HepG2 (cell line): ENCODE results near the gene DEPDC5. TPM values are rescaled to one million over a fixed set of nuclear protein-coding genes. Genes with fewer than 3 reads are reported as not detected.

Experiments
- AFF4 ChIP-seq: sonication (generic); formaldehyde crosslinking; IDR thresholded peaks from 2 replicates; pipeline ENCODE4 v1.4.0; 2020; ENCODE audit warnings: missing genetic modification reagents
- AHR ChIP-seq: IDR thresholded peaks from 2 replicates; pipeline ENCODE4 v1.6.1; 2018; ENCODE audit warnings: missing genetic modification reagents, missing compliant biosample characterization
- AKAP8 ChIP-seq: sonication (generic); formaldehyde crosslinking; IDR thresholded peaks from 2 replicates; pipeline ENCODE4 v1.5.1; 2020; ENCODE audit warnings: mild to moderate bottlenecking, missing genetic modification reagents
- BRD4 ChIP-seq: sonication (generic); formaldehyde crosslinking; IDR thresholded peaks from 2 replicates; pipeline ENCODE4 v1.4.0; 2020; ENCODE audit warnings: missing genetic modification reagents
- FOSL1 ChIP-seq: sonication (generic); formaldehyde crosslinking; IDR thresholded peaks from 2 replicates; pipeline ENCODE4 v1.9.0; 2021; ENCODE audit warnings: missing genetic modification reagents, borderline replicate concordance
- HMGXB4 ChIP-seq, 2 experiments: sonication (generic) in 1 of 2; formaldehyde crosslinking in 1 of 2; IDR thresholded peaks; 2 replicates each; pipeline versions ENCODE4 v1.4.0 to v1.6.1; 2018 to 2020; ENCODE audit warnings: missing genetic modification reagents in 2 of 2, borderline replicate concordance in 1 of 2, low read depth in 1 of 2, mild to moderate bottlenecking in 1 of 2, missing biosample characterization in 1 of 2
- HOXA5 ChIP-seq: sonication (generic); formaldehyde crosslinking; IDR thresholded peaks from 2 replicates; pipeline ENCODE4 v1.4.0; 2020; ENCODE audit warnings: missing genetic modification reagents
- ISL2 ChIP-seq: sonication (generic); formaldehyde crosslinking; IDR thresholded peaks from 2 replicates; pipeline ENCODE4 v1.5.0; 2020; ENCODE audit warnings: missing genetic modification reagents
- MAF1 ChIP-seq: sonication (generic); formaldehyde crosslinking; IDR thresholded peaks from 2 replicates; pipeline ENCODE4 v1.5.0; 2020; ENCODE audit warnings: missing genetic modification reagents, borderline replicate concordance
- MTA1 ChIP-seq: sonication (generic); formaldehyde crosslinking; IDR thresholded peaks from 2 replicates; pipeline ENCODE4 v1.4.0; 2020; ENCODE audit warnings: missing genetic modification reagents, mild to moderate bottlenecking, borderline replicate concordance
- MTF2 ChIP-seq: sonication (generic); formaldehyde crosslinking; IDR thresholded peaks from 2 replicates; pipeline ENCODE4 v1.5.0; 2020; ENCODE audit warnings: missing genetic modification reagents, borderline replicate concordance
- PHF5A ChIP-seq: IDR thresholded peaks from one replicate; pipeline ENCODE4 v1.6.1; 2018; ENCODE audit warnings: low read depth, missing genetic modification reagents; ENCODE audit not compliant: unreplicated experiment
- SALL1 ChIP-seq: sonication (generic); formaldehyde crosslinking; IDR thresholded peaks from 2 replicates; pipeline ENCODE4 v1.8.0; 2022; ENCODE audit warnings: mild to moderate bottlenecking, missing genetic modification reagents
- SETDB1 ChIP-seq: sonication (generic); formaldehyde crosslinking; IDR thresholded peaks from 2 replicates; pipeline ENCODE4 v1.5.1; 2020; ENCODE audit warnings: missing genetic modification reagents, mild to moderate bottlenecking, borderline replicate concordance
- TFAP4 ChIP-seq: sonication (generic); IDR thresholded peaks from 2 replicates; pipeline ENCODE4 v1.6.1; 2016; ENCODE audit warnings: low read depth, borderline replicate concordance
- ZNF124 ChIP-seq: sonication (generic); formaldehyde crosslinking; IDR thresholded peaks from 2 replicates; pipeline ENCODE4 v1.4.0; 2020; ENCODE audit warnings: missing genetic modification reagents
- ZNF30 ChIP-seq: sonication (generic); formaldehyde crosslinking; IDR thresholded peaks from 2 replicates; pipeline ENCODE4 v1.5.0; 2020; ENCODE audit warnings: mild to moderate bottlenecking, missing genetic modification reagents
- ZNF317 ChIP-seq: sonication (generic); formaldehyde crosslinking; IDR thresholded peaks from 2 replicates; pipeline ENCODE4 v1.5.0; 2020; ENCODE audit warnings: mild to moderate bottlenecking, missing genetic modification reagents
- ZNF484 ChIP-seq: sonication (generic); formaldehyde crosslinking; IDR thresholded peaks from 2 replicates; pipeline ENCODE4 v1.5.1; 2020; ENCODE audit warnings: mild to moderate bottlenecking, low read depth, missing genetic modification reagents, borderline replicate concordance
- ZNF530 ChIP-seq: sonication (generic); formaldehyde crosslinking; IDR thresholded peaks from 2 replicates; pipeline ENCODE4 v1.5.0; 2020; ENCODE audit warnings: low read depth, mild to moderate bottlenecking, missing genetic modification reagents
- ZNF619 ChIP-seq: sonication (generic); formaldehyde crosslinking; IDR thresholded peaks from 2 replicates; pipeline ENCODE4 v1.4.0; 2020; ENCODE audit warnings: mild to moderate bottlenecking, missing genetic modification reagents
- ZNF674 ChIP-seq: sonication (generic); formaldehyde crosslinking; IDR thresholded peaks from 2 replicates; pipeline ENCODE4 v1.5.0; 2020; ENCODE audit warnings: low read depth, mild to moderate bottlenecking, missing genetic modification reagents
- ZNF768 ChIP-seq: sonication (generic); formaldehyde crosslinking; IDR thresholded peaks from 2 replicates; pipeline ENCODE4 v1.4.0; 2020; ENCODE audit warnings: missing genetic modification reagents
- ZZZ3 ChIP-seq: sonication (generic); formaldehyde crosslinking; IDR thresholded peaks from 2 replicates; pipeline ENCODE4 v1.4.0; 2020; ENCODE audit warnings: missing genetic modification reagents, mild to moderate bottlenecking, borderline replicate concordance
- polyA plus RNA-seq, 8 experiments: library from polyadenylated mRNA; depleted of rRNA in 3 of 8; stranded (reverse) in 7 of 8; unstranded in 1 of 8; fragments of >200 nt; fragmentation: Illumina TruSeq in 4 of 8; extraction: Trizol in 4 of 8; gene quantifications; 2 replicates each; pipeline versions ENCODE4 v1.2.1 to v1.2.3, GENCODE V29; 2011 to 2016; ENCODE audit warnings: low read depth in 4 of 8, missing spikeins in 1 of 8, mixed read lengths in 1 of 8; ENCODE audit not compliant: insufficient read depth in 1 of 8
- total RNA-seq, 5 experiments: library from RNA; depleted of rRNA; stranded (reverse); fragments of >200 nt; fragmentation: Illumina TruSeq; extraction: Trizol; gene quantifications; 2 replicates each; pipeline ENCODE4 v1.2.3, GENCODE V29; 2016; ENCODE audit warnings: low read depth in 1 of 5

Gene DEPDC5
- total and polyA plus RNA-seq, 2 of the 13 experiments (the other 11 are each of a cell fraction or from before 2014, with no cell fraction given) = 9.8 to 12.4 TPM

GRCh38 chr22:31753634-31754501 is at the start of gene DEPDC5 (continued):
- TF ChIP-seq ZNF768 (CRISPR knock-in tag) = peak; percentile 100
- no peak for TF ChIP-seq ZNF619 (CRISPR knock-in tag)
- peak; percentile 35; the same call in 1 of the 2 replicates for TF ChIP-seq HOXA5 (CRISPR knock-in tag)
- TF ChIP-seq ZNF484 (CRISPR knock-in tag) = no peak
- peak; percentile 19 to 56; a peak in 3 of 4 replicates for TF ChIP-seq HMGXB4 (CRISPR knock-in tag; IDR thresholded peaks at IDR 0.05; ENCODE audit: borderline replicate concordance in 1 of 2, low read depth in 1 of 2)
- no peak for TF ChIP-seq MTF2
- TF ChIP-seq PHF5A = no peak
- peak; percentile 60; the same call in 1 of the 2 replicates for TF ChIP-seq TFAP4
- no peak for TF ChIP-seq AKAP8 (CRISPR knock-in tag)
- no peak for TF ChIP-seq AFF4 (CRISPR knock-in tag)
- TF ChIP-seq SALL1 = peak; percentile 75
- TF ChIP-seq MTA1 (CRISPR knock-in tag) = no peak
- TF ChIP-seq AHR (CRISPR knock-in tag) = no peak
- no peak for TF ChIP-seq ZNF30 (CRISPR knock-in tag)
- TF ChIP-seq SETDB1 (CRISPR knock-in tag) = no peak
- TF ChIP-seq FOSL1 (CRISPR knock-in tag) = no peak
- TF ChIP-seq ZNF530 (CRISPR knock-in tag) = no peak
- no peak for TF ChIP-seq MAF1 (CRISPR knock-in tag)
- peak; percentile 16; the same call in 1 of the 2 replicates for TF ChIP-seq BRD4 (CRISPR knock-in tag)
- peak; percentile 43; the same call in 1 of the 2 replicates for TF ChIP-seq ZZZ3 (CRISPR knock-in tag)
- peak; percentile 64; the same call in 1 of the 2 replicates for TF ChIP-seq ISL2 (CRISPR knock-in tag)
- TF ChIP-seq ZNF124 = peak; percentile 42
- TF ChIP-seq ZNF317 = no peak
- TF ChIP-seq ZNF674 = no peak
